ENCODE results near the gene SMIM44.

Gene SMIM44

DNA sequence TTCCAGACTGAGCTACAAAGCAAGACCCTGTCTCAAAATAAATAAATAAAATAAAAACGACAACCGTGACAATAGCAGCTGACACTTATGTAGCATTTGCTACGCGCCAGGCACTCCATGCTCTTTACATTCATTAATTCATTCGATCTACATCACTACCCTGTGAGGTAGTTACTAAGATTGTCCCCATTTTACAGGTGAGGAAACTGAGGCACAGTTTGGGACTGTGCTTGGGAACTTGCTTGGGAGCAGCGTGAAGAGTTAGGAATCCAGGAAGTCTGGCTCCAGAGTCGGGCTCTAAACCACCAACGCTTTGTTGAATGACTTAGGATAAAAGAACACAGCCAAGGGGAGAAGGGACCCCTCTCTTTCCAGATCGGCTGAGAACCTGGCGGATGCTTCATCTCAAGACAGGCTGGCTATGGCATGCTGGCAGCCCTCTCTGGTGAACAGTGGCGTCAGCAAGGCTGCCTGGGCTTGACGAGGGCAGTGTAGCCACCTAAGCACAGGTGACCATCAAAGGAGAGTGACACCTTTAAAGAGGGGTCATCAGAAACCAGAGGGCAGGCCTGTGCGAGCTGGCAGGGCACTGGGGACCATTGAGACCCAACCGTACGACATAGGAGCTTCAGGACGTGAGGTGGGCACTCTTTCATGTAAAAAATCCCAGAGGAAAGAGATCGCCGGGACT is 16.6 kb upstream of the SMIM44 start:
- DNase-seq, result no peak

DNA sequence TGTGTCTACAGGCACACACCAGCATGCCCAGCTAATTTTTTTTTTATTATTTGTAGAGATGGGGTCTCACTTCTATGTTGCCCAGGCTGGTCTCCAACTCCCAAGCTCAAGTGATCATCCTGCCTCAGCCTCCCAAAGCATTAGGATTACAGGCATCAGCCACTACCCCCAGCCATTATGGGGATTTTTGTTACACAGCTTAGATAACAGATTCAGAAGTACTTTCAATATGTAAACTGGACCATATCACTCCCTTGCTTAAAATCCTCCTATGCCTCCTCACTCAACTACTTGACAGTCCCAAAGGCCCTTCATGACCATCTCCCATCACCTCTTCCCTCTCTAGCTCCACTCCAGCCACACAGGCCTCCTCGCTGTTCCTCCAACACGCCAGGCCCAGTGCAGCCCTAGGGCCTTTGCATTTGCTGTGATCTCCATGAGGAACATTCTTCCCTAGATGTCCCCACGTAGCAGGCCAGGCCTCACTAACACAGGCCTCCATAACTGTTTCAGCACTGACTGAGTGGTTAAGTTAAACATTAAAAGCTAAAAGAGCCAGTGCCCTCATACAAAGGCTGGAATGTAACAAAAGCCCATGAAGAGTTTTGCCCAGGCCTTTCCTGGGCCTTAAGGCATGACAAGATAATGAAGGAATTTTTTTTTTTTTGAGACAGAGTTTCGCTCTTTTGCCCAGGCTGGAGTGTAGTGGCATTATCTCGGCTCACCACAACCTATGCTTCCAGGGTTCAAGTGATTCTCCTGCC is 14.7 kb upstream of the SMIM44 start:
- DNase-seq, result no peak

DNA sequence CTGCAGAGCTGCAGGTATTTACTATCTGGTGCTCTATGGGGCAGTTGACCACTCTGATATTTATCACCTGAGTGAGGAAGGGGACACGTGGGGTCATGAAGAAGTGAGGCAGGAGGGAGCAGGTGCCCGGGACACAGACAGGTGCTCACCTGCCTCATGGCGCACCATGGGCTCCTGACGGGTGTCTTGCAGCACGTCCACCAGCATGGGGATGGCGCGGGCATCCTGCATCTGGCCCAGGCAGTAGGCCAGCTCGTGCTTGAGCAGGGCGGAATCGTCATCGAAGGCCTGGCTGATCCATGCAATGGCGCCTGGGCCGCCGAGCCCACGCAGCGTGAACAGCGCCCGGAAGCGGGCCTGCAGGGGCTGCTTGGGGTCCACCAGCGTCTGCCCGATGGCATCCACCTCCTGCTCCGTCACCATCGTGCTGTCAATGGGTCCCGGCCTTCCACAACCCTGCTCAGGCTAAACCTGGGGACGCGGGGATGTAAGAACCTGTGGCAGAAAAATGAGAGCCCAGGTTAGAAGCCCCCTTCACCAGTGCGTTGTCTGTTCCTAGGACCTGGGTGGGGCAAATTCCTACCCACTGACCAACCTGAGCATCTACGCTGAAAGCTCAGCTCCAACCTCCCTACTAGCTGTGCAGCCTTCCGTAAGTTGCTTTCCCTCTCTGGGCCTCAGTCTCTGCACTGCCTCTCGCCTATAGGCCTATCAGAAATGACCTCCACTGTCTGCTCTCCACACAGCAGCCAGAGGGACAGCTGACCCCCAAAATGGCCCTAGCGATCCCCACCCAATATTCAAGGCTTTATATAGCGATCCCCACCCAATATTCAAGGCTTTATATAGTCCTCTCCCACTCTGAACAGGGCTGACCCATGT is 13.4 kb upstream of the SMIM44 start:
- DNase-seq, result no peak

DNA sequence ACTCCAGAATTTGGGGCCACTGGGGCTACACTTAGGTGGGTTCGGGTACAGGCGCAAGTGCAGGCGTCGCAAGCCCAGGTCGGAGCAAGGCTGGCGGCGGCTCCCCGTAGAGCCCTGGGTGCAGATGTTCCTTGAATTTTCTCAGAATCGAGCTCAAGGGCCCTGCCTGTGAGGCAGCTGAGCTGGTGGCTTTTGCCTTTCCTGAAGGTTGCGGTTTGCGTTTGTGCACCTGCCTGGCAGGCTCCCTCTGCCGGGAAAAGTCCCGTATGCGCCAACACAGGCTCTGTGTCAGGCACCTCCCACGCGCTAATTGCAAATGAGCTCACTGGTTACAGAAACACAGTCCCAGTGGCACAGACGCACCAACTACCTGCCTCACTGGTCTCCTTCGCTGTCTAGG is 11.3 kb upstream of the SMIM44 start:
- no peak for DNase-seq

DNA sequence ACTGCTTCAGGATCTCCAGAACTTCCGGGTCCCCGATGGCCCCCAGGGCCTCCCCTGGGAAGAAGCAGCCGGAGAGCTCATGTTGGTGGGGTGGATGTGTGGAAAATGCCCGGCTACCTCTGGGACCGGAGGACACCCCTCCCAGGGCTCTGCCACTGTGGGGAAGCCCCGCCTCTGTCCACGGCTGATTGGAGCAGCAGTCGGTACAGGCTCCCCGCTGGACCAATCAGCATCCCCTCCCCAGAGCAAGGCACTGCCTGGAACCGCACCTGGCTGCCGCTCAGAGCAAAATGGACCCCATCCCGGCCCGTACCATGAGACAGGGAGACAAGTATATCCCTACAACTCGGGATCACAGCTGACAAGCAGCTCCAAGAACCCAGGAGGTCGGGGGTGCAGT is 10.8 kb upstream of the SMIM44 start:
- no peak for DNase-seq

DNA sequence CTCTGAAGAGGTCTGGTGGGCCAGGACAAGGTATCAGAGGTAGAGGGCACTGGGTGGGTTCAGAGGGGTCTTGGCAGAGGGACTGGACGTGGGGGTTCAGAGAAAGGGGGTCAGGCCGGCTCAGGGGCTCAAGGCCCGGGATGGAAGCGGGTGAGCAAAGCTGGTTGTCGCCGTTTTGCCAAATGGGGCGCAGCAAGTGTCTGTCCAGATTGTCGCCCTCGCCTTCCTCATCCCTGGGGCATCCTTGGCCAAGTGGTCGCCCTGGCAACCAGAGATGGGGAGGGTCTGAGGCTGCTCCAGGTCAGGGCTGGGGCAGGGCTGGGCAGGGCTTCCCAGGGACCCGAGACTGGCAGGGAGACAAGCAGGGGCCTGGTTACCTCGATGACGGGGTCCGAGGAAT is 10.4 kb upstream of the SMIM44 start:
- no peak for DNase-seq

DNA sequence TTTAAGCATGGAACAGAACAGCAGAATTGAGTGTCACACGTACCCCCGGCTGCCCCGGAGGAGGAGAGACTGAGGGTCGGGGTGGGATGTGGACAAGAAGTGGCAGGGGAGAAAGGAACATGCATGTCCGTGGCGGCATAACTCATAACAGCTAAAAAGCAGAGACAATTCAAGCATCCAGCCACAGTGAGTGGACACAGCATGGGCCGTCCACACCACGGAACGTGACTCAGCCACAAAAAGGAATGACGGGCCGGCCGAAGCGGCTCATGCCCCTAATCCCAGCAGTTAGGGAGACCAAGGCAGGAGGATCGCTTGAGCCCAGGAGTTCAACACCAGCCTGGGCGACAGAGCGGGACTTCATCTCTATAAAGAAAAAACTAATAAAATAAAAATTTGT is 9.7 kb upstream of the SMIM44 start:
- no peak for DNase-seq

DNA sequence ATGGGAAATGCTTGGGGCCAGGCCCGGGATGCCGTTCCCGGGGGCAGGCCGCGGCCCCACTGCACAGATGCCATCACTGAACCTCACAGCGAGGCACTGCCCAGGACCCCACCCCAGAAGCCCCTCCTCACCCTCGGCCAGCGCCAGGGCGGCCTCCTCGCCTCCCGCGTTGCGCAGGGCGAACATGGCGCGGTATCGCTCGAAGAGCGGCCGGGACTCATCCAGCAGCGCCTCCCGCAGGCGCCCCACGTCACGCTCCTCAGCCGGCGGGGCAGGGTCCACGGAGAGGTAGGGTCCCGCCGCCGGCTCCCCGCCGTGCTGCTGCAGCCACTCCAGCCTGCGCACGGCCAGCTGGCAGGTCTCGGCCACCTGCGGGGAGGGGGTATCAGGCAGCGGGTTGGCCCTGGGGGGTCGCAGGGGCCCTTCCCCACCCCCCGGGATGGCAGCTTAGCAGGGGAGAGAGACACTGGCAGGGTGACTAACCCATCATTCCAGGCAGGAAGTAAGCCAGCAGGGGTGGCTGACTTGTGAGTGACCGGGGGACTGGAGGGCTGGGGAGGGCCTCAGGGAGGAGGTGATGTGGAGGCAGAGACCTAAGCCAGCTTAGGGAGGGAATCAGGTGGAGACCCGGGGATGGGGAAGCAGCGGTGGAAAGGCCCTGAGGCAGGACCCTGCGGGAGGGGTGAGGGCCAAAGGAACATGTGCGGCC is 9.0 kb upstream of the SMIM44 start:
- DNase-seq, result no peak

DNA sequence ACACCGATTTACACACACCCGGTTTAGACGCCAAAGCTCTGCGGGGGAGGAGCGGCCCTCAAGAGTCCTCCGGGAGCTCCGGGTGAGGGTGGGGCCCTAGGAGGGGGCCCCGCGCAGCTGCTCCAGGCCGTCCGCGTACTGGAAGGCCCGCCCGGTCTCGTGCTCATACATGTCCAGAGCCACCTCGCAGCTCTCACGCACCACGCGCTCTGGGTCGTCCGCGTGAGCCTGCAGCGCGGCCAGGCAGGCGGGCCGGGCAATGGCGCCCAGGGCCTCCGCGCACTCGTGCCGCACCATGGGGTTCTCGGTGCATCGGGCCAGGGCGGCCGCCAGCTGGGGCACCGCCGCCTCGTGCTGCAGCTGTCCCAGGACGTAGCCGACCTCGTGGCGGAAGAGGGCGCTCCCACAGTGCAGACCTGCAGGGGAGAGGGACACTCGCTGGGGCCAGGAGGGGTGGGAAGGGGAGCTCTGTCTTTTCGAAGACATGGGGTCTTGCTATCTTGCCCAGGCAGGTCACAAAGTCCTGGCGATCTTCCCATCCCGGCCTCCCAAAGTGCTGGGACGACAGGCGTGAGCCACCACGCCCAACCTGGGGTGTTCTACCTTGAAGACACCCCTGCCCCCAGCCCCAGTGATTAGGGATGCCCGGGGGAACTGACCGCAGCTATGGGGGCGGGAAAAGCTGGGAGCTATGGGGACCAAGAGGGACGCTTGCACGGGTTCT is 8.3 kb upstream of the SMIM44 start:
- DNase-seq, result no peak

DNA sequence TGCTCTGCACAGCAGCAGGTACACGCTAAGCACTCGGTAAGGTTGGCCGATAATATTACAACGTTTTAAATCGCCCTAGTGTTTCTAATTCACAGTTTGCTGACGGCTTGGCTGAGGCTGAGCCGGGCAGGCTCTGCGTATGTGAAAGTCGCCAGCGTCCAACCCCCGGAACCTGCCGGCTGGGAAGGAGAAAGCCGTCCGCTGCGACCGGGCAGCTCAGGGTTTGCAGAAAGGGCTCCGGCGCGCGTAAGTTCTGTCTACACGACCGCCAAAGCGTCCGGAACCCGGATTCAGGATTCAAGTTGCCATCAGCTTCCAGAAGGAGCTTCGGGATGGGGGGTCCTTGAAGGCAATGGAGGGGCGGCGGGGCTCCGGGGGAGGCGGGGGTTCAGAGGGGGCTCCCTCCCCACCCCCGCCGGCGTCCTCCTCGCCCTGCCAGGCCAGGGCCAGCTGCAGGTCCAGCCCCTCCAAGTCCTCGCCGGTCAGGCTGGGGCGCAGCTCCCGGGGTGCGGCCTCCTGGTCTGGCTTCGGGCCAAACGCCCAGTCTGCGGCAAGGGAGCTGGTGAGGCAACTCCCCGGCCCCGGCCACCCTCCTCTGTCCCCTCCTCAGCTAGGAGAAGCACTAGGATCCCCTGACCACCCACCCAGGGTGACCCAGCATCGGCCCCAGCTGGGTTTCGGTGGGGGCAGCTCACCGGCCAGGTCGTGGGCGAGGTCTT is 575 bp downstream of the SMIM44 start:
- no peak for DNase-seq

DNA sequence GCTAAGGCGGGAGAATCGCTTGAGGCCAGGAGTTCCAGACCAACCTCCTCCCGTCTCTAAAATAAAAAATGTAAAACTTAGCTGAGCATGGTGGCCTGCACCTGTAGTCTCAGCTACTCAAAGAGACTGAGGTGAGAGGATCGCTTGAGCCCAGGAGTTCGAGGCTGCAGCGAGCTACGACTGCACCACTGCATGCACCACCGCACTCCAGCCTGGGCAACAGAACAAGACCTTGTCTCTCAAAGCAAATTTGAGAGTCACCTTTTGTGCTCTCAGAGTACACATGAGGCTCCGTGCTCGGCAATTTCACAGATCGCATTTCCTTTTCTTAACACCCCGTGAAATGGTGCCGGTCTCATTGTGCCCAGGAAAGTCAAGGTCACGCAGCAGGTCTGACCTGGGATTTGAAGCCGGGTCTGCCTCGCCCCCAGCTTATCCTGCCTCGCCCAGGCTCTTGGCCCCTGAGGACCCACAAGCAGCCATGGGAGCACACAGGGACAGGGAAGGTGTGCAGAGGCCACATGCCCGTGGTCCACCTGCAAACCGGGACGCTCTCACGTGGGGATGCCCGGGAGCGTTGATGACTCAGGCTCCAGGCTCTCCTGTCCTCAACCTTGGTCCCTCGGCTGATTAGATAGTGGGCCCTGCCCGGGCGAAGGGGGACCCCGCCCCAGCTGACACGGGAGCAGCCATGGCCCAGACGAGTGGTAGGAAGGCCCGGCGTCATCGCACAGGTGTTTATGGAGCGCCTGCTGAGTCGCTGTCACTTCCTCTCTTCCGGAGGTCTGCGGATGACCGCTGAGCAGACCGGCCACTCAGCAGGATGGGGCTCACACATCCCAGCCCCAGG is 1.8 kb downstream of the SMIM44 start:
- DNase-seq, result no peak

DNA sequence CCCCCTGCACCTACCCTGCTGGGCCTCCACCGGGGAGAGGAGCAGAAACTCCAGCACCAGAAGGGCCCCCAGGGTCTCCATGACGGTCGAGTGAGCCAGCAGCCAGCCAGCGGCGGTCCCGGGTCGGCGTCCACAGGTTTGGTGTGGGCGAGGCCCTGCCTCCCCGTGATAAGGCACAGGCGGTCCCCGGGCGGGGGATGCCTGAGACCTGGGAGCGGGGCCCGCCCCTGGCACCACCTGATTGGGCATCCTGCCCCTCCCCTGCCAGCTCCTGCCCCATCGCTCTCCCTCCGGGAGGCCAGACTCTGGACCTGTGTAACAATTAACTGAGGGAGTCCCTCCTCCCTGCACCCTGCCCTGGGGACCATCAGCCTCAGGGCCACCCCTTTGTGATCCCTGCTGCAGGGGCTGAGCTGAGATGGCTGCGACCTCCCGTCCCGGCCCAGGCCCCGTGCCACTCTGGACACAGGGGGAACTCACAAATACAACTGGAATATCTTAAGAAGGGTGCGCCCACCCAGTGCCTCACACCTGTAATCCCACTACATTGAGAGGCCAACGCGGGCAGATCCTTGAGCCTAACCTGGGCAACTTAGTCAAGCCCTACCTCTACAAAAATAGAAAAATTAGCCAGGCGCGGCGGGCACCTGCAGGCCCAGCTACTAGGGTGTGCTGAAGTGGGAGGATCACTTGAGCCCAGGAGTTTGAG is 2.7 kb downstream of the SMIM44 start, which contains the start of gene SMIM24:
Gene SMIM24, minus strand, starts transcription at position 143 of the 709 bp plus-strand sequence. Its CDS starts 62 bp downstream, at position 81.
- DNase-seq, result no peak

DNA sequence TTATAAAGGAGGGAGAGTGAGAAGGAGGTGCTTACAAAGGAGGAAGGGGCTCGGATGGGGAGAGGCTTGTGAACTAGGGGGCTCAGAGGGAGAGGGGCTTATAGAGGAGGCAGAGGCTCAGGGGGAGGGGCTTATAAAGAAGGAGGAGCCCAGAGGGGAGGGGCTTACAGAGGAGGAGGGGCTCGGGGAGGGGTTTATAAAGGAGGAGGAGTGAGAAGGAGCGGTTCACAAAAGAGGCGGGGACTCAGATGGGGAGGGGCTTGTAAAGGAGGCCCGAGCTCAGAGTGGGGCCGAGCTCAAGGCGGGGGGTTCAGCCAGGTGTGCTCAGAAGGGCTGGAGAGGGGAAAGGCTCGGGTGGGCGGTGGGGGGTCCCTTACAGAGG is 3.4 kb downstream of the SMIM44 start:
- DNase-seq, result no peak

DNA sequence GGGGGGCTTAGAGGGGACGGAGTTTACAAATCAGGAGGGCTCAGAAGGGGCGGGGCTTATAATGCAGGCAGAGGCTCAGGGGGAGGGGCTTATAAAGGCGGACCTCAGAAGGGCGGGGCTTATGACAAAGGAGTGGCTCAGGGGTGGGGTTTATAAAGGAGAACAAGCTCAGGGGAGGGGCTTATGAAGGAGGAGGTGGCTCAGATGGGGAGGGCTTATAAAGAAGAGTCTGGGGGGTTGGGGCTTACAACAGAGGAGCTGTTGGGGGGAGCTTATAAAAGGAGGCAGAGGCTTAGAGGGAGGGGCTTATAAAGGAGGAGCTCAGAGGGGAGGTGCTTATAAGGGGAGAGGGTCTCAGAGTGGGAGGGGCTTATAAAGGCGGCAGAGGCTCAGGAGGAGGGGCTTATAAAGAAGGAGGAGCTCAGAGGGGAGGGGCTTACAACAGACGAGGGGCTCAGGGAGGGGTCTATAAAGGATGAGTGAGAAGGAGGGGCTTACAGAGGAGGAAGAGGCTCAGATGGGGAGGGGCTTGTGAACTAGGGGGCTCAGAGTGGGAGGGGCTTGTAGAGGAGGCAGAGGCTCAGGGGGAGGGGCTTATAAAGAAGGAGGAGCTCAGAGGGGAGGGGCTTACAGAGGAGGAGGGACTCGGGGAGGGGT is 3.9 kb downstream of the SMIM44 start:
- no peak for DNase-seq

DNA sequence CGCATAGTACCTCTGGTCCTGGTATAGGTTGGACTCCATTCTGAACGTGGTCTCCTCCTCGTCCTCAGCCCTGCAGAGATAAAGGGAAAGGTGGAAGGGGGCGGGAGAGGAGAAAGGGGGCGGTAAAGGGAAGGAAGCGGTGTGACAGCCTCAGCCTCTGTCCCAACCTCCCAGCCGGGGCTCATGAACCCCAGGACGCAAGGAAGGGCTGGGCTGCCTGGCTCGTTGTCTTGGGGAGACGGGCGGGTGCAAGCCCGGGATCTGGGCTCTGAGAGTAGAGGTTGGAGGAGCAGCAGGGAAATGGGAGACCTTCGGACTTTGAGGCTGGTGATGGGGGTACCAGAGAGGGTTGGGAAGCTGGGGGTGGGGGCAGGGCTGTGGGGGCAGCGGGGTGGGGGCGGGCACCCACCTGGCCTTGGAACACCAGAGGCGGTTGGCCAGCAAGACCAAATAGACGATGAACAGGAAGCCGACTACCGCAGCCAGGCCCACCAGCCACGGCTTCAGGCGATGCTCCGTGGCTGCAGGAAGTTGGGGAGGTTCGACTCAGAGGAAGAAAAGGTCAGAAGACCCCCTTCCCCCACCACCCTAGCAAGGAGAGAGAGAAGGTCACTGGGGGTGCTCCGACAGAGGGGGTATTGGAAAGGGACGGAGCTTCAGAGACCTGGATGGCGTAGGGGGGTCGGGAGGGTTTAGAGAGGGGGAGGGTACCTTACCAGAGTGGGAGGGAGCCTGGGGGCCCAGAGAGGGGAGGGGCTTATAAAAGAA is 4.6 kb downstream of the SMIM44 start:
- DNase-seq, result no peak

DNA sequence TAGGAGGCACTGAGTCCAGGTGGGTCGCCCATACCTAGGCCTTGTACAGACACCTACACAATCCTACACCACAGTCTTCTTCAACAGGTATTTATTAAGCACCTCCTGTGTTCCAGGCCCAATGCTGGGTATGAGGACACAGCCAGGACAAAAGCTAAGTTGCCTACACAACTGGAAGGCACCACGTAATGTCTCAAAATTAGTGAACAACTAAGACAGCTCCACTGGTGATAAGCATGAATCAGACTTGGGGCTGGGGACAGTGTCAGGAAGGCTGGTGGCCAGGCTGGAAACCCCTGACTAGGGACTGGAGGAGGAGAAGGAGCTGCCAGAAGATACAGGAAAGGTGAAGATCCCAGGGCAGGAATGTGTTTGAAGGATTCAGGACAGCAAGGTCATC is 5.3 kb downstream of the SMIM44 start:
- DNase-seq, result no peak

DNA sequence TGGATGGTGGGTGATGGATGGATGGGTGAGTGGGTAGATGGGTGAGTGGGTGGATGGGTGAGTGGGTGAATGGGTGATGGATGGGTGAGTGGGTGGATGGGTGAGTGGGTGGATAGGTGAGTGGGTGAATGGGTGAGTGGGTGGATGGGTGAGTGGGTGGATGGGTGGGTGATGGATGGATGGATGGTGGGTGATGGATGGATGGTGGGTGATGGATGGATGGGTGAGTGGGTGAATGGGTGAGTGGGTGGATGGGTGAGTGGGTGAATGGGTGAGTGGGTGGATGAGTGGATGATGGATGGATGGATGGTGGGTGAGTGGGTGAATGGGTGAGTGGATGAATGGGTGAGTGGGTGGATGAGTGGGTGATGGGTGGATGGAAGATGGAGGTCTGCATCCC is 5.7 kb downstream of the SMIM44 start:
- no peak for DNase-seq

DNA sequence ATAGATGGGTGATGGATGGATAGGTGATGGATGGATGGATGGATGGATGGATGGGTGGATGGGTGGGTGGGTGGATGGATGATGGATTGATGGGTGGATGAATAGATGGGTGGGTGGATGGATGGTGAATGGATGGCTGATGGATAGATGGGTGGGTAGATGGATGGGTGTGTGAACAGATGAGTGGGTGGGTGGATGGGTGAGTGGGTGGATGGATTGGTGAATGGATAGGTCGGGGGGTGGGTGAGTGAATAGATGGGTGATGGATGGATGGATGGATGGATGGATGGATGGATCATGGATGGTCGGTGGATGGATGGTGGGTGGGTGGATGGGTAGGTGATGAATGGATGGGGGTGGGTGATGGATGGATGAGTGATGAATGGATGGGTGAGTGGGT is 6.4 kb downstream of the SMIM44 start:
- DNase-seq, result no peak

DNA sequence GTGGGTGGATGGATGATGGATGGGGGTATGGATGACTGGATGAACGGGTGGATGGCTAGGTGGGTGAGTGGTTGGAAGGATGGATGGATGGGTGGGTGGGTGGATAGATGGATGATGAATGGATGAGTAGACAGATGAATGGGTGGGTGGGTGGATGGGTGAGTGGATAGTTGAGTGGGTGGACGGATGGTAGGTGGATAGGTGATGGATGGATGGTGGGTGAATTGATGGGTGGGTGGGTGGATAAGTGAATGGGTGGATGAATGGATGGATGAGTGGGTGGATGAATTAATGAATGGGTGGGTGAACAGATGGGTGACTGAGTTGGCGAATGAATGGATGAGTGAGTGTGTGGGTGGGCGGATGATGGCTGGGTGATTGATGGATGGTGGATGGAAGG is 7.8 kb downstream of the SMIM44 start:
- DNase-seq, result no peak

Measured in cortex of kidney (tissue), 1 donor.